Upper lobe of left lung (tissue), 6 donors: ENCODE data around the gene MVD. TPM values are rescaled to one million over a fixed set of nuclear protein-coding genes. Genes with fewer than 3 reads are reported as not detected.

Source experiments
- ATAC-seq, 2 donors: fragments of 200-7000 bp; cut with Tn5 transposase; one replicate each; pipeline ENCODE4 v1.9.1; 2022; ENCODE audit warnings: mild to moderate bottlenecking in 2 of 2, moderate library complexity in 2 of 2; ENCODE audit not compliant: low FRiP score in 2 of 2
- DNase-seq, 2 donors: peaks; one replicate each; pipeline ENCODE4 v3.0.0-alpha.2; 2019 to 2020
- H3K27ac ChIP-seq, 4 donors: fragments of 200-600 bp; sonication (generic); one replicate each; pipeline ENCODE4 v1.5.1; 2016 to 2019
- H3K27me3 ChIP-seq, 4 donors: fragments of 200-600 bp; sonication (generic); one replicate each; pipeline ENCODE4 v1.5.1; 2017 to 2019
- H3K36me3 ChIP-seq, 4 donors: fragments of 200-600 bp; sonication (generic); one replicate each; pipeline ENCODE4 v1.5.1; 2016 to 2019
- H3K4me1 ChIP-seq, 4 donors: fragments of 200-600 bp; sonication (generic); one replicate each; pipeline ENCODE4 v1.5.1; 2018 to 2019
- H3K4me3 ChIP-seq, 4 donors: fragments of 200-600 bp; sonication (generic); one replicate each; pipeline ENCODE4 v1.5.1; 2017 to 2019; ENCODE audit warnings: mild to moderate bottlenecking in 2 of 4, moderate library complexity in 1 of 4
- H3K9me3 ChIP-seq, 4 donors: fragments of 200-600 bp; sonication (generic); one replicate each; pipeline ENCODE4 v1.5.1; 2018 to 2019
- EP300 ChIP-seq, 4 donors: sonication (generic); formaldehyde crosslinking; IDR thresholded peaks; one replicate each; pipeline ENCODE4 v1.5.1; 2017; ENCODE audit warnings: antibody characterized with exemption in 4 of 4, control low read depth in 2 of 4
- POLR2A ChIP-seq, 4 donors: fragments of 450-650 bp; IDR thresholded peaks; one replicate each; pipeline ENCODE4 v1.5.1; 2016 to 2017; ENCODE audit warnings: antibody characterized with exemption in 4 of 4, mild to moderate bottlenecking in 2 of 4
- POLR2AphosphoS5 ChIP-seq, 2 donors: sonication (generic); formaldehyde crosslinking; IDR thresholded peaks; one replicate each; pipeline ENCODE4 v1.5.1; 2017; ENCODE audit warnings: antibody characterized with exemption in 2 of 2
- WGBS, 2 donors: methylation state at CpG; one replicate each; pipeline ENCODE4 v1.1.5; 2017 to 2018; 5-methylcytosine and 5-hydroxymethylcytosine counted together
- total RNA-seq, 6 donors: library from RNA; depleted of rRNA in 4 of 6; stranded (reverse); fragments of >200 nt in 4 of 6; gene quantifications; one replicate each; pipeline versions ENCODE4 v1.1.0 to v1.2.1, GENCODE V29; 2016 to 2021
- TF ChIP-seq, protein P1 (sequence below), 6 experiments: fragments of 450-650 bp in 4 of 6; fragments of 200-600 bp in 2 of 6; sonication (generic) in 2 of 6; IDR thresholded peaks; one replicate each; pipeline ENCODE4 v1.5.1; 2016 to 2019; ENCODE audit warnings: antibody characterized with exemption in 6 of 6
- donor health status: DM: no; HTN: no; CAD: no; lungs with moderate emphysema.
- donor health status: DM: no; HTN: yes; CAD: no; lungs with severe emphysema.

Gene MVD
- total RNA-seq, 6 donors from 2014 or later = 38.1 to 114 (median 90.5) TPM

DNA sequence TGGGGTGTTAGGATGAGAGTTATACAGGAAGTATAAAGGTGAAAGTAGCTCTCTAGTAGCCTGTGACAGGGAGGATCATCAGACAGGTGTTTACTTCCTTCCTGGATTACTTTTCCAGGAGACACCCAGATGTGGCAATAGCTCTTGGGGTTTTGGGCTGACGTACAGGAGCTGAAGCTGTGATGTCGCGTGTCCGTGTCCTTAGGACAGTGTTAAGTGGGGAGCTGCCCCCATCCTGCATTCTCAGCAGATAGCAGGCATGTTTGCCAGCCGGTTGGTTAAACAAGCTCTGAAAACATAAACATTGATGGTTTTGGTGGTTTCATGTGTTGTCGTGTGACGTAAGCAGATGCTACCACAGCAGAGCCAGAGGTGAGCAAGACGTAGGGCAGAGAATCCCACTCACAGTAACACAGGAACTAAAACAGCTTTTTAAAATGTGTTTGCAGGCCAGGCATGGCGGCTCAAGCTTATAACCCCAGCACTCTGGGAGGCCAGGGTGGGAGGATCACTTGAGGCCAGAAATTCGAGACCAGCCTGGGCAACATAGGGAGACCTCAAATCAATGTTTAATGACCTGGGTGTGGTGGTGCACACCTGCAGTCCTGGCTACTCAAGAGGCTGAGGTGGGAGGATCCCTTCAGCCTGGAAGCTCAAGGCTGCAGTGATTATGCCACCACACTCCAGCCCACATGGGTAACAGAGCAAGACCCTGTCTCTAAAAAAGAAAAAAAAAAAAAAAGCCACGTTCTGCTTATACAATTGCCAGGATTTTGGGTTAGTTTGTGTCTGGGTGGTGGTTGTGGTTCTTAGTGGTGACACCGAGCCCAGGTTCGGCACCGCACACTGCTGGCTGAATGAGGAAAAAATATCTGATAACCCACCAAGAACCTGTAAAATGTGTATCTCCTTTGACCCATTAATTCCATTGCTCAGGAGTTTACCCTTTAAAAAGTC, 42.8 kb downstream of the MVD start:
- Histone ChIP-seq H3K9me3 (no peaks in the 10 kb centered on the region), H3K27ac (peak overlapping the region in 3 of 4 donors; percentile 25 to 62 (median 27)), H3K4me3 (no peak overlapping the region), H3K36me3 (peaks cover 17 to 61% (median 41%) of the 10 kb centered on the region in 4 donors), H3K4me1 (peaks cover 0 to 21% (median 6%) of the 10 kb centered on the region in 4 donors), H3K27me3 (no peaks in the 10 kb centered on the region)
- TF ChIP-seq EP300 (IDR thresholded peaks at IDR 0.05) (peak in 3 of 4 donors; percentile 45 to 64 (median 56)), POLR2AphosphoS5 (IDR thresholded peaks at IDR 0.05) (peak in 1 of 2 donors; percentile 33), POLR2A (IDR thresholded peaks at IDR 0.05) (no peak)
- TF ChIP-seq, protein P1, sequence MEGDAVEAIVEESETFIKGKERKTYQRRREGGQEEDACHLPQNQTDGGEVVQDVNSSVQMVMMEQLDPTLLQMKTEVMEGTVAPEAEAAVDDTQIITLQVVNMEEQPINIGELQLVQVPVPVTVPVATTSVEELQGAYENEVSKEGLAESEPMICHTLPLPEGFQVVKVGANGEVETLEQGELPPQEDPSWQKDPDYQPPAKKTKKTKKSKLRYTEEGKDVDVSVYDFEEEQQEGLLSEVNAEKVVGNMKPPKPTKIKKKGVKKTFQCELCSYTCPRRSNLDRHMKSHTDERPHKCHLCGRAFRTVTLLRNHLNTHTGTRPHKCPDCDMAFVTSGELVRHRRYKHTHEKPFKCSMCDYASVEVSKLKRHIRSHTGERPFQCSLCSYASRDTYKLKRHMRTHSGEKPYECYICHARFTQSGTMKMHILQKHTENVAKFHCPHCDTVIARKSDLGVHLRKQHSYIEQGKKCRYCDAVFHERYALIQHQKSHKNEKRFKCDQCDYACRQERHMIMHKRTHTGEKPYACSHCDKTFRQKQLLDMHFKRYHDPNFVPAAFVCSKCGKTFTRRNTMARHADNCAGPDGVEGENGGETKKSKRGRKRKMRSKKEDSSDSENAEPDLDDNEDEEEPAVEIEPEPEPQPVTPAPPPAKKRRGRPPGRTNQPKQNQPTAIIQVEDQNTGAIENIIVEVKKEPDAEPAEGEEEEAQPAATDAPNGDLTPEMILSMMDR (IDR thresholded peaks at IDR 0.05) = no peak
- DNase-seq = peak in 1 of 2 donors; percentile 55
- ATAC-seq = no peak
- WGBS, 2 donors = 83 to 90% methylated on average over 10 to 14 of the region's 14 CpGs

DNA sequence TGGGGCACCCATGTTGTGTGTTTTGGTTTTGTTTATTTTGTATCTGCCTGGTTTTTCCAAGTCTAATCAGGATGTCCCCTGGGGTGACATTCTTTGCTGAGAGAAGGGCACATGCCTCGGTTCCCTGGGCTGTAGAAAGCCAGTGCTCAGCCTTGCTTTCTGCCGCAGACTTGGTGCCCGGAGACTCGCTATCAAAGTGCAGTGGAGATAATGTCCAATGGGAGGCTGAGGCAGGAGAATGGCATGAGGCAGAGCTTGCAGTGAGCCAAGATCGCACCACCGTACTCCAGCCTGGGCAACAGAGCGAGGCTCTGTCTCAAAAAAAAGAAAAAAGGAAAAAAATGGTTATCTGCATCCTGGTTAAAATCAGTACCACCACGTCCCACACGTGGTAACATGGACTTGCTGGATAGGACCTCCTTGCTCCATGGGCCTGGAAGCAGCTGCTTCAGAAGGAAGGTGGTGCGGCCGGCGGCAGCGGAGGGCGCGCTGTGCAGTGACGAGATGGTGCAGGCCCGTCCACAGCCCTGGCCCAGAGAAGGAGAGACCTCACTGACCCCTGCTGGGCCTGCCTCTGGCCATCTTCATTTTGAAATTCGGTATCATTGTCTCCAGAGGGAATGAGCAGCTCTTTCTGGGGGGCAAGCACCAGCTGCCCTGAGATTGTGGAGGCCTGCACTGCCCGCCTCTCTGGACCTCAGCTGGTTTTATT, 43.8 kb downstream of the MVD start:
- DNase-seq = no peak
- TF ChIP-seq EP300 (IDR thresholded peaks at IDR 0.05) = no peak
- TF ChIP-seq POLR2A (IDR thresholded peaks at IDR 0.05) = no peak
- no peak for TF ChIP-seq POLR2AphosphoS5 (IDR thresholded peaks at IDR 0.05)
- TF ChIP-seq, protein P1 (IDR thresholded peaks at IDR 0.05) = no peak
- Histone ChIP-seq H3K4me3 (no peak overlapping the region), H3K27ac (peak overlapping the region in 2 of 4 donors; percentile 25 to 62), H3K36me3 (peaks cover 10 to 57% (median 33%) of the 10 kb centered on the region in 4 donors), H3K9me3 (no peaks in the 10 kb centered on the region), H3K4me1 (peaks cover 0 to 21% (median 6%) of the 10 kb centered on the region in 4 donors), H3K27me3 (no peaks in the 10 kb centered on the region)
- 93 to 96% methylated on average over 19 of the region's 19 CpGs for WGBS, 2 donors
- ATAC-seq = no peak

DNA sequence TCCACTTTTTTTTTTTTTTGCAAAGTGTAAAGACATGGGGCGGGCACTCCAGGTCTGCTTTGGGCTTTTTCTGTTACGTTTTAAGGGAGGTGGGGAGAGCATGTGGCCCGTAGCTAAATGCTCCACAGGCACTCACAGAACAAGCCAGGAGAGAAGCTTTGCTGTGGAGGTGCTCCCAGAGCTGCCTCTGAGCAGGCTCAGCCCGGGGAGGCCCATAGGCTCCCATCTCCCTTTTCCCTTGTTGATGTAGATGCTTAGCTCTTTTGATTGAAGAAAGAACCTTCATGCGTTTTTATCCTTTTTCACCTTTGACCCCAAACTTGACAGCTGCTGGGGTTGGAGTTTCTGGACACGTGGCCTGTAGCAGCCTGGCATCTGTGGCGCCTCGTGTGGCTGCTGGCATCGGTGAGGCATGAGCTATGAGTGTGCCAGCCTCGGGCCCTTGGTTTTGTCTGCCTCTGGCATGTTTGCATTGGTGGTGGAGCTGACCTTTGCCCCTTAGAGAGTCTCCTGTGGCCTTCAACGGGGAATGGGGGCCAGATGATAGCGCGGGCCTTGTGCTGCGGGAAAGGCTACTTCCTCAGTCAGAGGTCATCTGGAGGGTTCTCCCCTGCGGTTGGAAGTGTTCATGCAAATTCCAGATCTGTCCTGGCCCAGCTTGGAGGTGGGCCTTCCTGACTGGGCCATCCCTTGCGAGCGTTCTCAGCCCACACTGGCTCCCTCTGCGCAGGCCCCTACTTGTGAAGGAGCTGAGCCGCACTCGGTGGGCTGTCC, 44.5 kb downstream of the MVD start:
- Histone ChIP-seq H3K4me1 (peaks cover 0 to 21% (median 6%) of the 10 kb centered on the region in 4 donors), H3K27me3 (no peaks in the 10 kb centered on the region), H3K9me3 (no peaks in the 10 kb centered on the region), H3K36me3 (peaks cover 6 to 57% (median 28%) of the 10 kb centered on the region in 4 donors), H3K27ac (peak overlapping the region in 2 of 4 donors; percentile 25 to 30), H3K4me3 (no peak overlapping the region)
- DNase-seq (peak in 1 of 2 donors; percentile 40), ATAC-seq (no peak)
- 85 to 86% methylated on average over 16 to 19 of the region's 20 CpGs for WGBS, 2 donors
- TF ChIP-seq POLR2A (IDR thresholded peaks at IDR 0.05) (no peak), POLR2AphosphoS5 (IDR thresholded peaks at IDR 0.05) (no peak), EP300 (IDR thresholded peaks at IDR 0.05) (no peak)
- TF ChIP-seq, protein P1 (IDR thresholded peaks at IDR 0.05) = no peak

DNA sequence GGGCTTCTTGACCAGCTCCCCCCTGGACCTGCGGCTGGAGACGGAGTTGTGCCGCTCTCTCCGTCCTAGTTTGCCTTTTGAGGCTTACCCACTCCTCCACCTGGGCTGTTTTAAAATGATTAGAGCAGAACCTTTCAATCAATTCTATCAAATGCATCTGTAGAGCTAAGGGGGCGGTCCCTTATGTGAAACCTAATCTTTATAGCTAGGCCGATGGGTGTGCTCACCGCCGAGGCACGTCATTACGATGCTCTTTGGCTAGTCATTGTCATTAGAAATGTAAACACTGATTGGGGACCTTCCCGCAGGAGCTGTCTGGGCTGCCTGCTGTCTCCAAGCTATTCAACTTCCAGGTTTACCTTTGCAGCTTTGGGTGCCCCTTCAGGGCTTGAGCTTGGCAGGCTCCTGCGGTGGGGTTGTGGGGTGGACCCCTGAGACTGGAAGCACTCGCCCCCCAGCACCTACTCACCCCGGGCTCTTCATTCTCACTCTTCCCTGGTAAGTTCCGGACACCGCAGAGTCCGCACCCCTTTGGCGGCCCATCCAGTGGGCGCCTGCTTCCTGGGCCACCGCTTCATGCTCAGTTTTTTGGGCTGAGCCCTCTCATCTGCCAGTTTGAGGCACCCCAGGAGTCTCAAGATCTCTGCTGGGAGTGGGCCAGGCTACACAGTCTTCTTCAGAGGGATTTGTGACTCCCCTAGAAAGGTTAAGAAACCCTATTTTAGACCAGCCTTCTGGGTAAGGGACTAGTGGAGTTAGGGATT, 45.4 kb downstream of the MVD start:
- peak overlapping the region in 1 of 4 donors; percentile 61 for H3K27ac ChIP-seq
- no peak for TF ChIP-seq POLR2A (IDR thresholded peaks at IDR 0.05)
- TF ChIP-seq, protein P1 (IDR thresholded peaks at IDR 0.05) = no peak
- no peak for TF ChIP-seq POLR2AphosphoS5 (IDR thresholded peaks at IDR 0.05)
- TF ChIP-seq EP300 (IDR thresholded peaks at IDR 0.05) = no peak
- no peak overlapping the region for H3K4me3 ChIP-seq
- H3K4me1 ChIP-seq = peaks cover 0 to 21% (median 6%) of the 10 kb centered on the region in 4 donors
- no peak for ATAC-seq
- 91 to 94% methylated on average over 20 of the region's 20 CpGs for WGBS, 2 donors
- peaks cover 3 to 54% (median 23%) of the 10 kb centered on the region in 4 donors for H3K36me3 ChIP-seq
- H3K9me3 ChIP-seq = no peaks in the 10 kb centered on the region
- DNase-seq = peak in 1 of 2 donors; percentile 51
- no peaks in the 10 kb centered on the region for H3K27me3 ChIP-seq
